HG03280 (cell line): ENCODE results near the gene ELAVL1.

Experiments used
- ATAC-seq: cut with Tn5 transposase; IDR thresholded peaks from one replicate; pipeline ENCODE4 v1.9.1; 2021; ENCODE audit warnings: mild to moderate bottlenecking, moderate library complexity; ENCODE audit not compliant: unreplicated experiment

The ELAVL1 gene

DNA sequence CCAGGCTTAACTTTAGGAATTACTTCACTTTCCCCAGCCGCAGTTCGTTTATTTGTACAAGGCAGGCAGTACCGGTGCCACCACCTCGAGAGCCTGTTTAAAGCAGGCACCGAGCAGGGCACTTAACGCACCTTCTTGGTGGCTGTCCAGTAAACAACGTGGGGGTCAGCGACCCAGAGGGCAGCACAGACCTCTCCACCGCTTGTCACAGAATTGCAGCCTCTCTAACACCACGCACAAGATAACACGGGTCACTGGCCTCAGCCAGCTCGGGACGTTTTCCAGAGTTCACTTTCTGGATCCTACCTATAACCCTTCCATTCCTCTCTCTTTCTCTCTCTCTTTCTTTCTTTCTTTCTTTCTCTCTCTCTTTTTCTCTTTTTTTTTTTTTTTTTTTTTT is 16.8 kb upstream of the ELAVL1 start:
- no peak for ATAC-seq

DNA sequence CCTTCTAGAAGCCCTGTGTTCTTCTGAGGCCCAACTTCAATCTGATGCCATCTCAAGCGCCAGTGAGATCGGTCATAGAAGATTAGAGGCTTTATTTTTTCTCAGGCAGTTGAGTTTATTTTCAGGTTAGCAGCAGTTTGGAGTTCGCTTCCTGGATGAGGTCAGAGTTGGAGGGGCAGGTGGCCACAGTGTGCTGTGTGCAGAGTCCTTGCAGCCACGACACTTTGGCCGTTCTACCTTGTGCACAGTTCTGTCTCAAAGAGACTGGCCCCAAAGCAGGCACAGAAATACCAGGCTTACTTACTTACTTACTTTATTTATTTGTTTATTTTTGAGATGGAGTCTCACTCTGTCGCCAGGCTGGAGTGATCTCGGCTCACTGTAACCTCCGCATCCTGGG is 15.9 kb upstream of the ELAVL1 start:
- no peak for ATAC-seq

DNA sequence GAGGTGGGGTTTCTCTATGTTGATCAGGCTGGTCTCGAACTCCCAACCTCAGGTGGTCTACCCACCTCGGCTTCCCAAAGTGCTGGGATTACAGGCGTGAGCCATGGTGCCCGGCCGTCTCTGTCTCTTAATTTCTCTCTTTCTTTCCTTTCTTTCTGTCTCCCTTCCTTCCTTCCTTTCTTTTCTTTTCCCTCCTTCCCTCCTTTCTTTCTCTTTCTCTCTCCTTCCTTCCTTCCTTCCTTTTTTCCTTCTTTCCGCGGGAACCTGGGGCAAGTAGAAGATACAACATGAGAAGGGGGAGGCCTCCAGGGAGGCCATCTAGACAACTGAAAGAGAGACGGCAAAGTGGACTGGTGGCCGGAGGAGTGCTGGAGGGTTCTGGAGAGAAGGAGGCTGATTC is 15.2 kb upstream of the ELAVL1 start:
- no peak for ATAC-seq

DNA sequence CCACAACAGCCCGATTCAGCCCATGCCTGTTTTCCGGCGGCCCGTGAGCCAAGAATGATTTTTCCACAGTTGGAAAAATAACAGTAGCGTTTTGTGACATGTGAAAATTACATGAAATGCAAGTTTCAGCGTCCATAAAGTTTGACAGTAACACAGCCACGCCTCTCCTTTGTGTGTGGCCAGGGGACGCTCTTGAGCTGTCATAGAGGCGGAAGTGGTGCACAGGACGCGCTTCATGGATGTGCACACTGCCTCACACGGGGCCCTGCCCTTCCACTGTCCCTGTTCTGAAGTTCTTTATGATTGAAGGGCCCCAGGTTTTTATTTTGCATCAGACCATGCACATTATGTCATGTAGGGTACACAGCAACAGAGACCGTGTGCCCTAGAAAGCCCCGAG is 12.4 kb upstream of the ELAVL1 start:
- no peak for ATAC-seq

DNA sequence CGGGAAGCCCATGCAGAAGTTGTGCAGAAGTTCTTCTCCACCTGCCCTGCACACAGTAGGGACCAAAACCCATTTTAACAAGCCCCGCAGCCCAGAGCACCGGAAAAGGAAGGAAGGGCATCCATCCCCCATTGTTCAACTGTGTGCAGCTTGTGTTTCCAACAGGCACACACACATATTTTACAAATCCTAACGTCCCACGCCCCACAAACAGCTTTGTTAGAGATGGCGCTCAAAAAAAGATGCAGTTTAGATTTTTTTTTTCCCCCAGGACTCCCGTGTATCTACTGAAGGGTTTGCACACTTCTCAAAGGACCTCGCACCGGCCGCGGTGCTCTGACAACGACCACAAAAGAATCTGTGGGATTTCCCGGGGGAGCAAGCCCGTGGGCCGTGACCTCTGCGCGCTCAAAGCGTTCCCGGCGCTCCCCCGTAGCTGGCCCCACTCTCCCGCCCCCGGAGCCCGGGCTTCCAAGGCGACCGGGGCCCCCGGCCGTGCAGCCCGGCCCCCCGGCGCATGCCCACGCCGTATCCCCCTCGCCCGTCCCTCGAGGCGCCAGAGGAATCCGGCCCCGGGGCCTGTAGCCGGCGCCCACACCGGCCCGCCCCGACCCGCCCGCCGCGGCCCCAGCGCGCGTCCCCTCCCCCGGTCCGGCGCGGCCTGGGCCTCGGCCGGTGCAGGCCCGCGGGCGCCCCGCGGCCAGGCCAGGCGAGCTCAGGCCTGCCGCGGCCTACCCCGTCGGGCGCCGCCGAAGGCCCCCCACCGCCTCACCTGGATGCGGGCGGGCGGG is 523 bp downstream of the ELAVL1 start:
- peak; percentile 43 for ATAC-seq

DNA sequence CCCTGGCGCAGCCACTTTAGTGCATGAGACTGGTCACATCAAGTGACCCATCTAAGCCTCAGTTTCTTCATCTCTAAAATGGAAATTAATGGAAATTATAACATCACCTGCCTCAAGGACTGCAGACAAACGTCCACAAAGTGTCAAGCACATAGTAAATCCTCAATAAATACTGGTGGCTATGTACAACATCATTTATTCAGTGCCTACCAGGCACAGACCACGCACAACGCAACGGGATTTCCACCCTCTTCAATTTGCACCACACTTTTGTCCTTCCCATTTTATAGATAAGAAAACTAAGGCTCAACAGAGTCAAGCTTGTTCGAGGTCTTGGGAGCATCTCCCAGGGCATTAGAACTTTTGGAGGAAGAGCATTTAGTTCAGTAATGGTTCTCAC is 1.4 kb downstream of the ELAVL1 start:
- no peak for ATAC-seq

DNA sequence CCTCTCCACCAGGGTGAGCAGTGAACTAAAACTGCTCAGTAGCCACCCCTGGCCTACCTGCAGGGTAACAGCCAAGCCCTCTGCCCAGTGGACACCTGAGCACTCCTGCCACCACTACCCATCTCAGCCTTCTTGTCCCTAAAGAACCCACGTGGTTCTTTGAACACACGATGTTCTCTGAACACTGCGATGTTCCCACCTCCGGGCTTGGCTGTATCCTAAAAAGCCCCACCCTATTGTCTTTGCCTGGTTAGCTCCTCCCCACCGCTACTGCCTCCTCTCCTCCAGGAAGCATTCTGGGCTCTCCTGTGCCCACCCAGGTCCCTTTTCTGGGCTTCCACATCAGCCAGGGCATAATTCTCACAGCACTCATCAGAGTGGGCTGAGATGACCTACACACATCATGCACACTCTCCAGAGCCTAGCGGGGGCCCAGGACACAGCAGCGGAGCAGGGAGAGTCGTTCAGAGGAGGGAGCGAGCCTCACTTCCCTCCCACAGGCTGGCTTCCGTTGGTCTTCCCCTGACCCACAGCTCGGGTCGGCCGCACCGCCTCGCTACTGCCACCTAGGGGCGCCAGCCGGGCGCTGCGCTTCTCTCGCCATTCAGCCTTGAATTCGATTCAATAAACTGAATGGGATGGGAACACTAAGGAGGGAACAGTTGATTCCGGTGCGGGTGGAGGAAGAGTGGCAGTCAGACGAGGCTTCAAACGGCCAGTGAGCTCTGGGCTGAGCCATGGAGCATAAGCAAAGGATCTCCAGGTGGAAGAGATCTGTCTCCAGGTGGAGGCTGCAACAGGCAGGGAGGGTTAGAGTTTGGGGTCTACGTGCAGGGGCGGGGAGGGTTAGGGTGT is 3.2 kb downstream of the ELAVL1 start:
- ATAC-seq, result peak; percentile 33

DNA sequence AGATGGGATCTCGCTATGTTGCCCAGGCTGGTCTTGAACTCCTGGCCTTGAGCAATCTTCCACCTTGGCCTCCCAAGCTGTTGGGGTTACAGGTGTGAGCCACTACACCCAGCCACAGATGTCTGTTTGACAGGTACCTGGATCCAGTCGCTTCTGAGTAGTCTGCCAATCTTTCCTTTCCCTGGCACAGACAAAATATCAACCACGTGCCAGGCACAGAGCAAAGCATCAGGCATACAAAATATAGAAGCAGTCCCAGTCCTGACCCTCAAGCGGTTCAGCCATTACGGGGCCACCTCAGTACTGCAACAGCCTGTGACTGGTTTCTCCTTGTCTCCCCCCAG is 3.8 kb downstream of the ELAVL1 start:
- ATAC-seq, result no peak

DNA sequence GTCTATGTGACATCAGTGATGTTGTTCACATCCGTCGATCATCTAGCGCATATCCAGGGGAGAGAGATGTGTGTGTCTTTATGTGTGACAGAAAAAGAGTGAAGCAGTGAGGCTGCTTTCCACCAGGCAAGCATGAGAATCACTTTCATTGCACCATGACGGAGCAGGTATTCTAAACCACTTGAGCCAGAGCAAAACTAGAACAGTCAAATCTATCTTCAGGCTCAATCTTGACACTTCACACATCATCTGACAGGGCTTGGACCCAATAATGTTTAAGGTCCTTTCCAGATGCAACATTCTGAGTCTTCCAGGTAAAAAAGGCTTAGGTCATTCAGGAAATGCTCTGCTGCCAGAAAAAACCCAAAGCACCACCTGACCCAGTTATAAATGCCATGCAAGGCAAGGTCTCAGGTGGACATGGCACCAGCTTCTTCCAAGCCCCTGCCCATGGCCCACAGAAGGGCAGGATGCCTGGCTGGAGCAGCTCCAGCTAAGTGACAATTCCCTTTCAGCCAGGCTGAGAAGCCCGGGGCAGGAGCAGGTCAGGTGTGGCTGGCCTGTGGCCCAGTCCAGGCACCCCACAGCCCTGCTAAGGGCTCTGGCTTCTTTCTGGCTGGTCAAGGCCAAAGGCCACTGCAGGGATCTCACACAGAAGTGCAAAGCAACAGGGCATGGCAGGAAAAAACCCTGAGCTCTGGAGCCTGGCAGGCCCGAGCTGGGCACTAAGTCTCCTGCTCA is 5.0 kb downstream of the ELAVL1 start:
- no peak for ATAC-seq

DNA sequence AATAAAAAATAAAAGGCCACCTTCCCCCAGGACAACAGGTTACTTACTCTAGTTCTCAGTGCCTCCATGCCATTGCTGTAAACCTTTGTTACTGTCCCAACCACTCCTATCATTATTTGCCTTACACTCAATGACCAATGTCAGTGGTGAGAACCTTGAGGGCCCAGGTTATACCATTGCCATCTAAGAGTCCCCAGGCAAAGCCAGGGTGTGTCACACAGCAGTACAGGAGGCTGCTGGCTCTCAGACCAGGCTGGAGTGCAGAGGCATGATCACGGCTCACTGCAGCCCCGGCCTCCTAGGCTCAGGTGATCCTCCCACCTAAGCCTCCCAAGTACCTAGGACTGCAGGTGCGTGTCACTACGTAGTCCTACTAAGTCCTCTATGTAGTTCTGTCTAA is 6.1 kb downstream of the ELAVL1 start:
- ATAC-seq, result no peak

DNA sequence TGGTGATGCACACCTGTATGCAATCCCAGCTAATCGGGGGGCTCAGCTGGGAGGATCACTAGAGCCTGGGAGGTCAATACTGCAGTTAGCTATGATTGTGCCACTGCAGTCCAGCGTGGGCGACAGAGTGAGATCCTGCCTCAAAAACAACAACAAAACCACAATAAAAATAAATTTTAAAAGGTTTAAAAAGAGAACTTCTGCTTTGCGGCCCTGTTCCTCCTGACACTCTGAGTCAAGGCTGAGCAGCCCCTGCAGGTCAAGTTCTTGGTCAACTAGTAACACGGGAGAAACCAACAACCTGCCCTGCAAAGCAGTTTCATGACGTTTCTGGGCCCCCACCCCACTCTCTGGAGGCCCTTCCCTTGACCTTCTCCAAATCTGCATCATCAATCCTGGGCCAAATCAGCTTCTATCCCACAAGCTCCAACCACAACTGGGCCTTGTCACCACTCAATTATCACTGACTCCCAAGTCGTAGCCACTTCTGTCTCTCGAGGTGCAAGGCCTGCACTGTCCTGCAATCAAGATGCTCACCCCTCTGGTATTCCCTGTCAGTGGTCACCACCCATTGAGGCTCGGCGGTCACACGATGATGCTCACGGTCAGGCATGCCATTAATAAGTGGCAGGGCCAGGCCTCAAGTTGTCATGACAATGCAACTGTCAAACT is 7.5 kb downstream of the ELAVL1 start:
- no peak for ATAC-seq

DNA sequence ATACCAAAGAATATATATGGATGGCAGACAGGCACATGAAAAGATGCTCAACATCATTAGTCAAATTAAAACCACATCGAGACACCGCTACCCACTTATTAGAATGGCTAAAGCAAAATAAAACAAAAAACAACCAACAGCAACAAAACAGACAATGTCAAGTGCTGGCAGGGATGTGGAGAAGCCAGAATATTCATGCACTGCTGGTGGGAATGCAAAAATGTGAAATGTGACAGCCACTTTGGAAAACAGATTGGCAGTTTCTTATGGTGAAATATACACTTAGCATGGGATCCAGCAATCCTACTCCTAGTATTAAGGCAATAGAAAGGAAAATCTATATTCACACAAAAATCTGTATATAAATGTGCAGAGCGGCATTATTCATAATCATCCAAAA is 8.6 kb downstream of the ELAVL1 start:
- ATAC-seq, result no peak

DNA sequence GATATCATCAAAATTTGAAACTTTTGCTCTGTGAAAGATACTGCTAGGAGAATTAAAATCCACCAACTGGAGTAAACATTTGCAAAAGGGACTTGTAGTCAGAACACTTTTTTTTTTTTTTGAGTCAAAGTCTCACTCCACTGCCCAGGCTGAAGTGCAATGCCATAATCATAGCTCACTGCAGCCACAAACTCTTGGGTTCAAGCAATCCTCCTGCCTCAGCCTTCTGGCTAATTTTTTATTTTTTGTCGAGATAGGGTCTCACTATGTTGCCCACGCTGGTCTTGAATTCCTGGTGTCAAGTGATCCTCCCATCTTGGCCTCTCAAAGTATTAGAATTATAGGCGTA is 9.7 kb downstream of the ELAVL1 start:
- no peak for ATAC-seq

DNA sequence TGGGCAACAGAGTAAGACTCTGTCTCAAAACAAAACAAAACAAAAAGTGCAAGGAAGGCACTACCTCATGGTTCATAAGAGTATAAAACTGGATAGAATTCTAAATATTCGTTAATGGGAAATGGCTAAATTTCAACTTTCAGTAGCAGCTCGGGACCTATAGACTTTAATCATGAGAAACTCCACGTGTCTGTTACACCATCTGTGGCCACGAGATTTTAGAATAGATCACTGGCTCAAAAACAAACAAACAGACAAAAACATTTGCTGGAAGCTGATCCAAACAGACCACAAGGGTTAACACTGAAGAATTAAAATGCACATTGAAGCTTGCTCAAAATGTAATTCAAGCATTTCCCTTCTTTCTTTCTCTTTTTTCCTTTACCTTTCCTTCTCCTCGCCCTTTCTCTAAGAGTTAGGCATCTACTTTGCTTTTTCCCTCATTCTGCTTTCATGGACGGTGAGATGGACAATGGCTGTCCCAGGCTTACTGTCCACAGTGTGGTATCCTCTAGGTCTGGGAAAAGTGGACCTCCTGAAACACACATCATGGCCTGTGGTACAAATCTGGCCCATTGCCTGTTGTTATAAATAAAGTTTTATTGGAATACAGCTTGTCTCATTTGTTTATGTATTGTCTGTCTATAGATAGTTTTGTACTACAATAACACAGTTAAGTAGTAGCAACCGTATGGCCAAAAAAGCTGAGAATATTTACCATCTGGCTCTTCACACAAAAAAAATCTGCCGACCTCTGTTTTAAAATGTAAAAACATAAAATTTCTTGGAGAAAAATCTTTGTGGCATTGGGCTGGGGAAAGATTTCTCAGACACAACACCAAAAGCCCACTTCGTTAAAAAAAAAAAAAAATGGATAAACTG is 10.3 kb downstream of the ELAVL1 start:
- ATAC-seq, result no peak

DNA sequence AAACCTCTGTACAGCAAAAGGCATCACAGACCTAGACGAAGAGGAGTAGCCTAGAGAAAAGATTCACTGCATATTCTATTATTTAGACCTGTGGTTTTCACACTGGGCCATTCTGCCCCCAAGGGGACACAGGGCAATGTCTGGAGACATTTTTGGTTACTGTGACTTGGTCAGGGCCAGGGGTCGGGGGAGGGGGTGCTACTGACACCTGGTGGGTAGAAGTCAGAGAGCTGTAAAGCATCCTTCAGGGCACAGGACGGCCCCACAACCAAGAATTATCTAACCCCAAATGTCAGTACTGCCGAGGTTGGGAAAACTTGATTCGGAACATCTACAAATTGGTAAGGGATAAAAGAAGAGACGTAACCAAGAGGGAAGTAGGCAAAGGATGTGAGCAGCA is 11.3 kb downstream of the ELAVL1 start:
- no peak for ATAC-seq

DNA sequence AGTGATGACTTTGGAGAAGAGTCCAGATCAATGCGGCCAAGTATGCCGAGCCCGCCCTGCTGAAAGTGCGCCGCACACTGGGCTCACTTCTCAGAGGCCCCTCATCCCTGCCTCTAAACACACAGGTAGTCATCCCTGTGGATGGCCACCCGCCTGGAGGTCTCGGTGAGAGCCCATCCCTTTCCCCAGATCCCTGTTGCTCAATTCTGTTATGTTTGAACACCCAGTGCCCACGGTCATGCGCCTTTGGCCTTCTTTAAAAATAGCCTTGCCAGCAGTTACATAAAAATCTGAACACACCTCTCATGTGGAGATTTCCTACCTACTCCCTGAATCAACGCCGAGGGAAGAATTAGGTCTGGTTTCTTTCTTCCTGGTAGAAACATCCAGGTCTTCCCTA is 11.9 kb downstream of the ELAVL1 start:
- no peak for ATAC-seq

DNA sequence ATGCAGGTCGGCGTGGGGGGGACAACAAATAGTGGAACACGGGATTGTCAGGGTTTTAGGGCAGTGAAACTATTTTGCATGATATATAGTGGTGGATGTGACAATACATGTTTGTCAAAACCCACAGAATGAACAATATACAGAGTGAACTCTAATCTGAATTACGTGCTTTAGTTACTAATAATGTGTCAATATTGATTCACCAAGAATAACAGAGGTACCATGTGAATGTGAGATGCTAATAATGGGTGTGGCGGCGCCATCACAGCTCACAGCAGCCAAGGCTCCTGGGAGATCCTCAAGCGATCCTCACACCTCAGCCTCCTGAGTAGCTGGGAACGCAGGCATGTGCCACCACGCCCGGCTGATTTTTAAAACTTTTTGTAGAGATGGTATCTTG is 12.9 kb downstream of the ELAVL1 start:
- ATAC-seq, result no peak

DNA sequence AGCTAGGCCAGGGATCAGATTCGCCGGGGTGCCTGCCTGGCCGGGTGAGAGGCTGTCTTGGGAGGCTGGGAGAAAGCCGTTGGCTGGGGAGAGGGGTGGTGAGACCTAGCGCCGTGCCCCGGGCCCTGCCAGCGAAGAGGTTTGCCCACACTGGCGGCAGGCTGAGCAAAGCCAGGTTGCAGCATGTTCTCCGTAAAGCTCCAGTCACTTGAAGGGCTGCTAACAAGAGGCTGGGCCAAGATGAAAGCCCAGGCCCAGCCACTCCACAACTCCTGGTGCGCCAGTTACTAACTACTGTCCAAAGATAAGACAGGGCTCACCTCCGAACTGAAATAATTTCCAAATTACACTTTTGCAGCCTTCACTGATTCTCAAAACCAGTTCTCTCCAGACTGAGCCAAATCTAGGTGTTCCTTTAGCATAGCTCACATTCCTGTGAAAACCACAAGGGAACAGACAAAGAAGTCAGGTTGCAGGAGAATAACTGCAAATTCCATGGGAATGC is 16.3 kb downstream of the ELAVL1 start:
- no peak for ATAC-seq

DNA sequence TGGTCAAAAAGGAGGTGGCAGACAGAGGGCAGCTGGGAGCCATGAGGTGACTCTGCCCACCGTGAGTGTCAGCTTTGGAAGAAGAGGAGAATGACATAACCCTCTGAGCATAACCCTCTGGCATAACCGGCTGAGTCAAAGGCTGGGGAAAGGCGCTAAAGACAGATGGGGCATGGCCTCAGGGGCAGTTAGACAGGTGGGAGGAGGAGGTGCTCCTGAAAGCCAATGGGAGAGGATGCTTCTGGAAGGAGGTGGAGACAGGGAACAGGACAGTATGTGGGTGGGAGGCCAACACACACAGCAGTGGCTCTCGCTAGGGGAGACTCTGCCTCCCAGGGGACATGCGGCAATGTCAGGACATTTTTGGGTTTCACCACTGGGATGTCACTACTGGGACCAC is 17.1 kb downstream of the ELAVL1 start:
- ATAC-seq, result no peak

DNA sequence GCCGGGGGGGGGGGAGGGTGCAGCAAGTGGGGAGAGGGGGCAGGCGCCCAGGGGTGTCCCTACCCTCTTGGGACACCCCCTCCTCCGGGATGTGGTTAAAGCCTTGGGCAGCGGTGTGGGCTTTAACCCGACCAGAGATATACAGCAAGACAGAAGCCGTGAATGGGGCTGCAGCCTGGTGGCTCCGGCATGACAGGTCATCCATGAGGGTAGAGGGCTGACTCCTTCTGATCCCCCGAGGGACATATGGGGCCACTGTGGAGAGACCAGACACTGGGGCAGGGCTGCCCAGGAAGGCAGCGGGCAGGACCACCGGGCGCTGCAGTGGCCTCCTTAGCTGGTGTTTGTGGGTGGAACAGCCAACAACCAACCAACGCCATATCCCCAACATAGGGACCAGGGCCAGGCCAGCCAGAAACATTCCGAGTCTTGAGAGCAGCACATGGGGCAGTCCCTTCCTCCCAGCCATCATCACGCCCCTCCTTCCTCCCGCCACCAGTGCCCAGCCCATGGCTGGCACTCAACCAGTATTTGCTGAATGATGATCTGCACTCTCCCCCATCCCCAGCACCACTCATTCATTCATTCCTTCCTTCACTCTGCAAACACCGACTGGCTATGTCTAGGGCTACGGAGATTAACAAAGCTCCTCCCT is 18.2 kb downstream of the ELAVL1 start:
- no peak for ATAC-seq
